ENCODE results near the gene GTF2F2.

The GTF2F2 gene

GRCh38 chr13:45122941-45123340 is 2.6 kb downstream of the GTF2F2 start:
- DNase-seq: no peak

- DNase-seq: no peak
Measured at GRCh38 chr13:45132369-45133064, 12.2 kb downstream of the GTF2F2 start.

GRCh38 chr13:45133396-45134118 is 13.2 kb downstream of the GTF2F2 start:
- no peak for DNase-seq

GRCh38 chr13:45136741-45137504 is 16.6 kb downstream of the GTF2F2 start:
- DNase-seq: no peak

GRCh38 chr13:45137526-45137925 is 17.2 kb downstream of the GTF2F2 start:
- no peak for DNase-seq

GRCh38 chr13:45138282-45138681 is 18.0 kb downstream of the GTF2F2 start:
- no peak for DNase-seq

- DNase-seq: no peak
Measured at GRCh38 chr13:45141369-45141768, 21.1 kb downstream of the GTF2F2 start.

GRCh38 chr13:45142440-45143345 is 22.4 kb downstream of the GTF2F2 start:
- DNase-seq: no peak

- DNase-seq: no peak
Measured at GRCh38 chr13:45143346-45143751, 23.0 kb downstream of the GTF2F2 start.

- DNase-seq: no peak
Measured at GRCh38 chr13:45149964-45150363, 29.7 kb downstream of the GTF2F2 start.

- no peak for DNase-seq
Measured at GRCh38 chr13:45156565-45157361, 36.5 kb downstream of the GTF2F2 start.

- DNase-seq: no peak
Measured at GRCh38 chr13:45162194-45162593, 41.9 kb downstream of the GTF2F2 start.

GRCh38 chr13:45162821-45163220 is 42.5 kb downstream of the GTF2F2 start:
- DNase-seq: no peak

GRCh38 chr13:45166858-45167257 is 46.5 kb downstream of the GTF2F2 start:
- DNase-seq: no peak

GRCh38 chr13:45167611-45168554 is 47.6 kb downstream of the GTF2F2 start:
- DNase-seq: no peak

- DNase-seq: no peak
Measured at GRCh38 chr13:45168555-45168930, 48.2 kb downstream of the GTF2F2 start.

- DNase-seq: no peak
Measured at GRCh38 chr13:45174478-45174877, 54.2 kb downstream of the GTF2F2 start.

- no peak for DNase-seq
Measured at GRCh38 chr13:45178349-45179162, 58.2 kb downstream of the GTF2F2 start.

- DNase-seq: no peak
Measured at GRCh38 chr13:45179428-45179827, 59.1 kb downstream of the GTF2F2 start.

- DNase-seq: no peak
Measured at GRCh38 chr13:45180303-45180702, 60.0 kb downstream of the GTF2F2 start.
